K562 (cell line): ENCODE results near the gene EDDM13. TPM values are rescaled to one million over a fixed set of nuclear protein-coding genes. Genes with fewer than 3 reads are reported as not detected.

ENCODE experiments used
- ARID1B ChIP-seq: fragments of 450-650 bp; IDR thresholded peaks from 2 replicates; pipeline ENCODE4 v1.6.1; 2016; ENCODE audit warnings: antibody characterized with exemption, mild to moderate bottlenecking, inconsistent platforms
- ATF4 ChIP-seq: fragments of 450-650 bp; formaldehyde crosslinking; IDR thresholded peaks from 2 replicates; pipeline ENCODE4 v1.4.0; 2022; ENCODE audit warnings: mild to moderate bottlenecking, moderate library complexity
- CTCF ChIP-seq, 3 experiments: IDR thresholded peaks in 2 of 3; conservative IDR thresholded peaks in 1 of 3; 2 replicates each; pipeline ENCODE4 v1.5.1; 2011 to 2012; ENCODE audit warnings: low read length in 3 of 3, mild to moderate bottlenecking in 3 of 3, control low read depth in 2 of 3, improper control_type of control experiment in 1 of 3, inconsistent platforms in 1 of 3, low read depth in 1 of 3, mixed read lengths in 1 of 3, moderate library complexity in 1 of 3; ENCODE audit not compliant: insufficient read depth in 2 of 3
- EGR1 ChIP-seq: fragments of 450-650 bp; conservative IDR thresholded peaks from 2 replicates; pipeline ENCODE4 v1.6.1; 2017; ENCODE audit warnings: mild to moderate bottlenecking
- EZH2 ChIP-seq: IDR thresholded peaks from 2 replicates; pipeline ENCODE4 v1.6.1; 2012; ENCODE audit warnings: low read depth, mild to moderate bottlenecking, inconsistent platforms, low read length, borderline replicate concordance
- FIP1L1 ChIP-seq: fragments of 200-400 bp; formaldehyde crosslinking; IDR thresholded peaks from 2 replicates; pipeline ENCODE4 v1.6.1; 2018; ENCODE audit warnings: mild to moderate bottlenecking, low read depth, low read length; ENCODE audit not compliant: poor library complexity, severe bottlenecking
- FOXP4 ChIP-seq: sonication (generic); formaldehyde crosslinking; IDR thresholded peaks from 2 replicates; pipeline ENCODE4 v1.8.0; 2022; ENCODE audit warnings: mild to moderate bottlenecking, missing genetic modification reagents, borderline replicate concordance
- PKNOX1 ChIP-seq: fragments of 450-650 bp; IDR thresholded peaks from 2 replicates; pipeline ENCODE4 v1.6.1; 2016
- SIRT6 ChIP-seq: IDR thresholded peaks from one replicate; pipeline ENCODE4 v1.6.1; 2012; ENCODE audit warnings: low read depth, mild to moderate bottlenecking, control low read depth, inconsistent platforms, low read length, moderate library complexity
- SNIP1 ChIP-seq: fragments of 450-650 bp; IDR thresholded peaks from 2 replicates; pipeline ENCODE4 v1.7.1; 2017; ENCODE audit warnings: low read depth, mild to moderate bottlenecking
- SP1 ChIP-seq: sonication (generic); formaldehyde crosslinking; IDR thresholded peaks from 2 replicates; pipeline ENCODE4 v1.8.1; 2022; ENCODE audit warnings: mild to moderate bottlenecking, missing genetic modification reagents
- YY1 ChIP-seq, 3 experiments: IDR thresholded peaks; 2 replicates each; pipeline ENCODE4 v1.6.1; 2011; ENCODE audit warnings: low read length in 2 of 3, mild to moderate bottlenecking in 2 of 3, moderate library complexity in 2 of 3, borderline replicate concordance in 1 of 3, control low read depth in 1 of 3, low read depth in 1 of 3; ENCODE audit not compliant: insufficient read depth in 3 of 3, insufficient replicate concordance in 2 of 3, control insufficient read depth in 1 of 3, insufficient read length in 1 of 3; ENCODE audit errors: extremely low read depth in 1 of 3
- polyA plus RNA-seq, 8 experiments: library from polyadenylated mRNA; depleted of rRNA in 4 of 8; stranded (reverse) in 5 of 8; unstranded in 3 of 8; fragments of >200 nt; fragmentation: Nextera tagmentation in 2 of 8; fragmentation: Illumina TruSeq in 1 of 8; extraction: Ambion mirVana in 2 of 8; extraction: Trizol in 1 of 8; gene quantifications; 2 replicates each; pipeline versions ENCODE4 v1.2.1 to v1.2.3, GENCODE V29; 2011 to 2014; ENCODE audit warnings: inconsistent platforms in 1 of 8, missing spikeins in 1 of 8
- total RNA-seq, 7 experiments: library from RNA; depleted of rRNA in 6 of 7; stranded (reverse); fragments of >200 nt in 6 of 7; fragmentation: Illumina TruSeq in 2 of 7; extraction: Trizol in 2 of 7; gene quantifications; 2 replicates each; pipeline versions ENCODE4 v1.2.1 to v1.2.3, GENCODE V29; 2011 to 2021; ENCODE audit warnings: low replicate concordance in 1 of 7
- TF ChIP-seq, protein P1 (sequence below): fragments of 450-650 bp; IDR thresholded peaks from 2 replicates; pipeline ENCODE4 v1.6.1; 2016; ENCODE audit warnings: mild to moderate bottlenecking

EDDM13 gene
- total and polyA plus RNA-seq, 9 of the 15 experiments (the other 6 are each of a cell fraction or from before 2014, with no cell fraction given): 2.0 to 7.7 (median 4.1) TPM

GRCh38 chr19:56258272-56258671 lies 14.3 kb upstream of the EDDM13 start (continued):
- TF ChIP-seq FOXP4 (CRISPR knock-in tag) (no peak), EZH2 (no peak), ARID1B (no peak), YY1 (IDR thresholded peaks at IDR 0.05; ENCODE audit: borderline replicate concordance in 1 of 3, control insufficient read depth in 1 of 3, extremely low read depth in 1 of 3, insufficient read depth in 3 of 3, insufficient read length in 1 of 3, insufficient replicate concordance in 2 of 3, low read depth in 1 of 3, low read length in 2 of 3) (peak in 1 of 3 experiments; percentile 21), FIP1L1 (no peak), CTCF (IDR thresholded peaks at IDR 0.05 in 2 of 3, conservative IDR thresholded peaks at IDR 0.05 in 1 of 3; ENCODE audit: insufficient read depth in 2 of 3, low read depth in 1 of 3, low read length in 3 of 3) (no peak), PKNOX1 (peak; percentile 60), ATF4 (CRISPR knock-in tag) (no peak), SIRT6 (no peak), SP1 (CRISPR knock-in tag) (no peak), SNIP1 (no peak), EGR1 (peak; percentile 58)
- TF ChIP-seq, protein P1, sequence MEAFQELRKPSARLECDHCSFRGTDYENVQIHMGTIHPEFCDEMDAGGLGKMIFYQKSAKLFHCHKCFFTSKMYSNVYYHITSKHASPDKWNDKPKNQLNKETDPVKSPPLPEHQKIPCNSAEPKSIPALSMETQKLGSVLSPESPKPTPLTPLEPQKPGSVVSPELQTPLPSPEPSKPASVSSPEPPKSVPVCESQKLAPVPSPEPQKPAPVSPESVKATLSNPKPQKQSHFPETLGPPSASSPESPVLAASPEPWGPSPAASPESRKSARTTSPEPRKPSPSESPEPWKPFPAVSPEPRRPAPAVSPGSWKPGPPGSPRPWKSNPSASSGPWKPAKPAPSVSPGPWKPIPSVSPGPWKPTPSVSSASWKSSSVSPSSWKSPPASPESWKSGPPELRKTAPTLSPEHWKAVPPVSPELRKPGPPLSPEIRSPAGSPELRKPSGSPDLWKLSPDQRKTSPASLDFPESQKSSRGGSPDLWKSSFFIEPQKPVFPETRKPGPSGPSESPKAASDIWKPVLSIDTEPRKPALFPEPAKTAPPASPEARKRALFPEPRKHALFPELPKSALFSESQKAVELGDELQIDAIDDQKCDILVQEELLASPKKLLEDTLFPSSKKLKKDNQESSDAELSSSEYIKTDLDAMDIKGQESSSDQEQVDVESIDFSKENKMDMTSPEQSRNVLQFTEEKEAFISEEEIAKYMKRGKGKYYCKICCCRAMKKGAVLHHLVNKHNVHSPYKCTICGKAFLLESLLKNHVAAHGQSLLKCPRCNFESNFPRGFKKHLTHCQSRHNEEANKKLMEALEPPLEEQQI: no peak
